ENCODE data around the gene HSPBAP1.
"Not testable (repeated sequence)": the region's sequence is repeated elsewhere in the genome, so short reads cannot be mapped to it uniquely, and the experiment has no call there.

The HSPBAP1 gene

DNA sequence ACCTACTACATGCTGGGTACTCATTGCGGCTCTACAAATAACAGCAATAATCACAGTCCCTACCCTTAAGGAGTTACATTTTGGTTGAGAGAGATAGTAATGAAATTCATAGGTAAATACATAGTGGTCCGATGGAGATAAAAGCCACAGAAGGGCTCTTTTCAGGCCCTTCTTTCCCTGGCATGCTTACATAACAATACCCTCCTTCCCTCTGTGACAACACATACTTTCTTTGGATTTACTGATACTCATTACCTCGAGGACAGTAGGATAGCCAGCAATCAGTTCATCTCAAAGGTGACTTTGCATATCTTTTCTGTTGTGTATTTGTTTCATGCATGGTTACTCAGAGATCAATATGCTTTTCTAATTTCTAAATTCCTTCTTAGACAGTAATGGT, 54.5 kb downstream of the HSPBAP1 start:
- no peak for DNase-seq (ENCODE audit: low read depth, low spot score)

DNA sequence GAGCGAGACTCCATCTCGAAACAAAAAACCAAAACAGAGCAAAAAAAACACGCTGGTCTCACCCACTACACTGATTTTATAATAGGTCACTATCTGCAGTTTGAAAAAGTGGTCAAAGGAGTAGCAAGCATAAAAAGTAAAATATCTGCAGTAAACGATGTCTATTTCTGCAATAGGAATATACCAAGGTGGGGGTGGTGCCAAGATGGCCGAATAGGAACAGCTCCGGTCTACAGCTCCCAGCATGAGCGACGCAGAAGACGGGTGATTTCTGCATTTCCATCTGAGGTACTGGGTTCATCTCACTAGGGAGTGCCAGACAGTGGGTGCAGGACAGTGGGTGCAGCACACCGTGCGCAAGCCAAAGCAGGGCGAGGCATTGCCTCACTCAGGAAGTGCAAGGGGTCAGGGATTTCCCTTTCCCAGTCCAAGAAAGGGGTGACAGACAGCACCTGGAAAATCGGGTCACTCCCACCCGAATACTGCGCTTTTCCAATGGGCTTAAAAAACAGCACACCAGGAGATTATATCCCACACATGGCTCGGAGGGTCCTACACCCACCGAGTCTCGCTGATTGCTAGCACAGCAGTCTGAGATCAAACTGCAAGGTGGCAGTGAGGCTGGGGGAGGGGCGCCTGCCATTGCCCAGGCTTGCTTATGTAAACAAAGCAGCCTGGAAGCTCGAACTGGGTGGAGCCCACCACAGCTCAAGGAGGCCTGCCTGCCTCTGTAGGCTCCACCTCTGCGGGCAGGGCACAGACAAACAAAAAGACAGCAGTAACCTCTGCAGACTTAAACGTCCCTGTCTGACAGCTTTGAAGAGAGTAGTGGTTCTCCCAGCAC, 60.7 kb downstream of the HSPBAP1 start:
- DNase-seq (ENCODE audit: low read depth, low spot score), result not testable (repeated sequence)

DNA sequence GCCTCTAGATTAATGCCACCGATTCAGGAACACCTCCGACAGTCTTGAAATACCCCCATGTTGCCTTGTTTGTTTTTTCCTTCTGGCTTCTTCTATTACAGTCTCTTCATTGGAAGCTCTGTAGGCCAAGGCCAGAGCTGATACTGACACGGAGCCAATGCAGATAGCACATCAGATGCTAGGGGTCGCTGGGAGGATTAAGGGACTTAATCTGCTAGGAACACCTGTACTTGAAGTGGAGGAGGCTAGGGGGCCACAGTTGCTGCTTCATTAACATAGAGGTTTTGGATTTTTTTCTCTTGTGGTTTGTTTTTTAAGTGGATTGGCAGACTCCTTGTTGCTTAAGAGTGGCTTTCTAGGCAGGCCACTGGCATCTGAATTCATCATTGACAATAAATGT, 63.4 kb downstream of the HSPBAP1 start:
- DNase-seq (ENCODE audit: low read depth, low spot score), result no peak

DNA sequence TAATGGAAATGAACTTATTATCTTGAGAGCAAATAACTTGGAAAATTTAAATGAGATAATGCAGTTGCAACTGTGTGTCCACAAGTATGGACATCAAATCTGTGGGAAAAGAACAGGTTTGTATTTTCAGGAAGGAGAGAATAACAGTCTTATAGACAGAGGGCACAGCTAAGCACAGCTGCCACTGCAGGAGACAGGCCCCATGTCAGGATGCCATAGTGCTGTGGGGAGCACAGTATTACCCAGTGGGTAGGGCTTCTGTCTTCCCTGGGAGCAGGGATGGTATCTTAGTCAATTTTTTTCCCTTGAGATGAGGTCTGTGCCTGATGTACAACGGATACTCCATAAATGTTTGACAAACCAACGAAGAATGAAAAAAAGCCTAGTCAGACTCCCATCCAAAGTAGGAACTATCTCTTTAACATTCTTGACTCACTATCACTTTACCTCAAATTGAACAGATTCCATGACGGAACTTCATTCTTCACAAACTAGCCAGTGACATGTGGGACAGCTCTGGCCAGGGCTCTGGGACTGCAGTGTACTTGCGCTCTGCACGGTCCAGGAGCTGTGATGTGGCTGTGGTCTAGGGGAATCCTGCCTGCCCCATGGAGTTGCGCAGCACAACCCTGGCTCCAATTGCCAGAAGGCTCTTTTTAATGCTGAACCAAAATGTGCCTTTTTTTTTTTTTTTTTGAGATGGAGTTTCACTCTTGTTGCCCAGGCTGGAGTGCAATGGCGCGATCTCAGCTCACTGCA, 64.7 kb downstream of the HSPBAP1 start:
- DNase-seq (ENCODE audit: low read depth, low spot score), result no peak

DNA sequence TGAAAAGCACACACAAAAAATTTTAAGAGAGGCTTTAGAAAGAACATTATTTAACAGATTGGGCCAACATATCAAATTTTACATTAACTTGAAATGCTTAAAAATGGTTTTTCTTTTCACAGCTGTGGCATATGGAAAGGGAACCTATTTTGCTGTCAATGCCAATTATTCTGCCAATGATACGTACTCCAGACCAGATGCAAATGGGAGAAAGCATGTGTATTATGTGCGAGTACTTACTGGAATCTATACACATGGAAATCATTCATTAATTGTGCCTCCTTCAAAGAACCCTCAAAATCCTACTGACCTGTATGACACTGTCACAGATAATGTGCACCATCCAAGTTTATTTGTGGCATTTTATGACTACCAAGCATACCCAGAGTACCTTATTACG, 65.4 kb downstream of the HSPBAP1 start:
- DNase-seq (ENCODE audit: low read depth, low spot score), result no peak

DNA sequence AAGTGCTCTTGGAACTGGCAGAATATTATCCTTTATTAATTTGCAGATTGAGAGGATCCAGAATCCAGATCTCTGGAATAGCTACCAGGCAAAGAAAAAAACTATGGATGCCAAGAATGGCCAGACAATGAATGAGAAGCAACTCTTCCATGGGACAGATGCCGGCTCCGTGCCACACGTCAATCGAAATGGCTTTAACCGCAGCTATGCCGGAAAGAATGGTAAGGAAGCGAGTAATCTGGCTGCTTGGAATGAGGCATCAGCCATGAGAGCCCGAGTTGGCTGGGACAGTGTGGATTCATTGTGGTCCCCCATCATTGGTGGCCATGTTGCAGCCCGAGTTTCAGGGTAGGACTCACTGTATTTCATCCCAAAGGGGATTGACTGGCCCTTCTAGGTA, 65.9 kb downstream of the HSPBAP1 start:
- DNase-seq (ENCODE audit: low read depth, low spot score), result no peak

DNA sequence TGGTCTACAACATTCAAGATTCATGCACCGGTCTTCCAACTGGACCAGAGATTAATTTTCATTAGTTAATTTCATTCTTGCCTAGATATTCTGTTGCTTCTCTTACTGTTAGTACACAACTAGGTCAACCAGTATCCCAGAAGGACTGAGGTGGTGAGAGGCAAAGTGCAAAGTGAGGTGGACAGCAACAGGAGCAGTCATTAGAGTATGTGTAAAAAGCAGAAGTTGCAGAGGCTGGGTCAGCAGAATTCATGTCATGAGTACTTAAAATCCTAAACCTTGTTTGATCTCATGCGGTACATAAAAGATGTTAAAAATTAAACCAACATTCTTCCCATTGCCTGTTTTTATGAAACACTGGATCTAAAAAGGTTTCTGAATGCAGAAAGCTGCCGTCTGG, 66.3 kb downstream of the HSPBAP1 start:
- no peak for DNase-seq (ENCODE audit: low read depth, low spot score)

DNA sequence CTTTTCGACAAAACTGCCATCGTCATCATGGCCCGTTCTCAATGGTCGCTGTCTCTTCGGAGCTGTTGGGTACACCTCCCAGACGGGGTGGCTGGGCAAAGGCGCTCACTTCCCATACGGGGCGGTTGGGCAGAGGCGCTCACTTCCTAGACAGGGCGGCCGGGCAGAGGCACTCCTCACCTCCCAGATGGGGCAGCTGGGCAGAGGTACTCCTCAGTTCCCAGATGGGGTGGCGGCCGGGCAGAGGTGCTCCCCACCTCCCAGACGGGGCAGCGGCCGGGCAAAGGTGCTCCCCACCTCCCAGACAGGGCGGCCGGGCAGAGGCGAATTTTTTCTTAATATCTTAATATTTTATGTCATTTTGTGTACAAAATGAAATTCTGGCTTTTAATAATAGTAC, 68.5 kb downstream of the HSPBAP1 start:
- DNase-seq (ENCODE audit: low read depth, low spot score), result no peak

DNA sequence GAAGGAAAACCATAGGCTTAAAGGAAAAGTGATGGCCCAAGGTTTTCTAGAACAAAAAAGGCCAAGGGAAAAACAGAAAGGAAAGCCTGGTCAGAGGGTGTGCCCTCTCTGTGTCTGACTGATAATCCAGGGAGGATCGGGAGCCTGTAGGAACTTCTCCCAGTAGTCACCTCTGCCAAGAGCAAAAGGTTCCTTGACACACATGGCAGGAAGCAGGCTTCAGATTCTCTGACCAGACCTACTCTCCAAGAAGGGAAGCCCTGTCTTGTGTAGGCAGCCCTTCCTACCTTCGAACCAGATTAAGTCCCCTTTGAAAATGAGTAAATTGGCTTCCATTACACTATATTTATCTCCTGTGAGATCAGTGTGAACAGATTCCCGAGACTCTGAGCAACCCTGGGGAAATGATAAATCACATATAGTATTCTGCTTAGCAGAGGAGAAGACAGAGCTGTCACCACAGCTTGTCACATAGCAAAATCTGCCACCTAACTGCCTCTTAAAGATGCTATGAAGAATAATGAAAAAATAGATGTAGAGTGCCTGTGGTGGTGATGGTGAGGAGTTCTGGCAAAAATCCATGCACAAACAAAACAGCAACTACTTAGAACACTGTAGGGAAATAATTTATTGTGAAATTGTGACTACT, 74.2 kb downstream of the HSPBAP1 start:
- DNase-seq (ENCODE audit: low read depth, low spot score), result no peak

DNA sequence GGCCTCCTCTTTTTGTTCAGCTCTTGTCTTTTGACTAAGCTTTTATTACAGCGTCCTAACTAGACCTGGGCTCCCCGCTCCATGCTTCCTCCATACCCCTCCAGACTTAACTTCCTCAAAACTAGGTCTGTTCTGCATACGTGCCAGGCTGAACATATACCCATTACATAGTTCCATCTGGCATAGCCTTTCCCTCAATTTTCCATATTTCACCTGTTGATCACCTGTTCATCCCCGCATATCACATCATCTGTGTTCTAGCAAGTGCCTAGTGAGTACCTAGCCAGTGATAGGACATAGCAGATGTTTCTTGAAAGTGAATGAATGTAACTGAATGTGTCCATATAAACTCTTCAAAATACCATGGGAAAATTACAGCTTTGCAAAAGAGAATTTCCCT, 77.0 kb downstream of the HSPBAP1 start:
- DNase-seq (ENCODE audit: low read depth, low spot score), result no peak

DNA sequence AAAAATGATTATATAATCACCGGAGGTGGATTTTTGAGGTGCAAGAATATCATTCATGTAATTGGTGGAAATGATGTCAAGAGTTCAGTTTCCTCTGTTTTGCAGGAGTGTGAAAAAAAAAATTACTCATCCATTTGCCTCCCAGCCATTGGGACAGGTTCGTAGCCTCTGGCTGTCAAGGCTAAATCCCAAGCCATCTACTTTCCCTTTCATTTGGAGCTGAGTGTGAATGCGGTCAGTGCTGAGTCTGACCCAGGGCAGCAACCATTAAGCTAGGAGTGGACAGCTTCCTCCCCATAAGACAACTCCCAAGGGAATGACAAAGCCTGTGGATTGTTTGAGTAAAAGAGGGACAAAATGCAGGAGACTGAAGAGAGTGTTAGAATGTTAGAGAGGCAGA, 79.4 kb downstream of the HSPBAP1 start:
- DNase-seq (ENCODE audit: low read depth, low spot score), result no peak

DNA sequence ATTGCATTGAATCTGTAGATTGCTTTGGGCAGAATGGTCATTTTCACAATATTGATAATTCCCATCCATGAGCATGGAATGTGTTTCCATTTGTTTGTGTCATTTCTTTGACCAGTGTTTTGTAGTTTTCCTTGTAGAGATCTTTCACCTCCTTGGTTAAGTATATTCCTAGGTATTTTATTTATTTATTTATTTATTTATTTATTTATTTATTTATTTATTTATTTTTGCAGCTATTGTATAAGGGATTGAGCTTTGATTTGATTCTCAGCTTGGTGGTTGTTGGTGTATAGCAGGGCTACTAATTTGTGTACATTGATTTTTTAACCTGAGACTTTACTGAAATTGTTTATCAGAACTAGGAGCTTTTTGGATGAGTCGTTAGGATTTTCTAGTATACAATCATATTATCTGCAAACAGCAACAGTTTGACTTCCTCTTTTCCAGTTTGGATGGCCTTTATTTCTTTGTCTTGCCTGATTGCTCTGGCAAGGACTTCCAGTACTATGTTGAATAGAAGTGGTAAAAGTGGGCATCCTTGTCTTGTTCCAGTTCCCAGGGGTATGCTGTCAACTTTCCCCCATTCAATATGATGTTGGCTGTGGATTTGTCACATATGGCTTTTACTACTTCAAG, 82.9 kb downstream of the HSPBAP1 start:
- DNase-seq (ENCODE audit: low read depth, low spot score), result not testable (repeated sequence)

DNA sequence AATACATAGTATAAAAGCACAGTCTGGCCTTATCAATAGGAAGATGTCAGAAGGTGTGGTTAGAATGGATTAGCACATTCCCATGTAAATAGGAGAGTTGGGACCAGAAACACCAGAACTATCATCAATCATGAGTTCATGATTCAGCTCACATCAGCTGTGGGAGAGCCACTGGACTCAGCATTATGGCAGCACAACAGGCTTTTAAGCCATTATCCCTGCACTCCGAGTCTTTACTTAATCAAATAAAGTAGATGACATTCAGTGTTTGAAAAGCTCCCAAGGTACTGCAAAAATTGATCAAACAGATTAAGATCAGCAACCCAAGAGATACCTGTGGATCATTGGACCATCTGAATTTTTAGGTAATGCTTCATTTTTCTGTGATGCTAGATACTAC, 88.3 kb downstream of the HSPBAP1 start:
- DNase-seq (ENCODE audit: low read depth, low spot score), result no peak

DNA sequence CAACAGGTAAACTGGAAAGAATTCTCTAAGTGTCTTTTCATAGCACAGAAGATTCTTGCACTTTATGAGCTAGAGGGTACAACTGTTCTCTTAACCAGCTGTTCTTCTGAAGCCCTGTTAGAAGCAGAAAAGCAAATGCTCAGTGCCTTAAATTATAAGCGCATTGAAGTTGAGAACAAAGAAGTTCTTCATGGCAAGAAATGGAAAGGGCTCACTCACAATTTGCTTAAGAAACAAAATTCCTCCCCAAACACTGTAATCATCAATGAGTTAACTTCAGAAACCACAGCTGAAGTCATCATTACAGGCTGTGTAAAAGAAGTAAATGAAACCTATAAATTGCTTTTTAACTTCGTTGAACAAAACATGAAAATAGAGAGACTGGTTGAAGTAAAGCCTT, 93.4 kb downstream of the HSPBAP1 start:
- no peak for DNase-seq (ENCODE audit: low read depth, low spot score)

DNA sequence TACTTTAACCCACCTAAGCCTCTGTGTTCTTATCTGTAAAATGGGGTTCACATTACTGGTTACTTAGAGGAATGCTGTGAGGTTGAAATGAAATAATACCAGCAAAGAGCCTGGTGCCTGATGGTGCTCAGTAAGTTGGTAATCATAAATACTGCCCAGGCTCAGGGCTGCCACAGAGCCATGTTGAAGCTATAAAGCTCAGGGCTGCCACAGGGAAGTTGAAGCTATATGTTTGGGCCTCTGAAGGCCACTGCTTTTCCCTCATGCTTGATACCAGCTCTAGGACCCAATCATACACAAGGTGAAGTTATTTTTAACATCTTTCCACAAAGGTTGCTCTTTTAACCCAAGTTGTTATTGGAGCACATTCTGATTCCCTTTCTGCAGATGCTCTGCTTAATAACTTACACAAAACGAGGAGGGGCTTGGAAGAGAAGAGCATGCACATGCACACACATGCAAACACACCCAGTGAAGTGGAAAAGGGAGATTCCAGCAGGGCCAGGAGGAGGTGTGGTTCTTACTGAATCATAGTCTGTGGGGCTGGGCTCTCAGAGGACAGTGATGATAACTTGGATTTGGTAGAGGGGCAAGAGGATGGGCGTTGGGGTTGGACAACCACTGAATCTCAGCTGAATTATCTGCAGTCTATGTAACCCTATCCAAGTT, 95.5 kb downstream of the HSPBAP1 start:
- no peak for DNase-seq (ENCODE audit: low read depth, low spot score)

DNA sequence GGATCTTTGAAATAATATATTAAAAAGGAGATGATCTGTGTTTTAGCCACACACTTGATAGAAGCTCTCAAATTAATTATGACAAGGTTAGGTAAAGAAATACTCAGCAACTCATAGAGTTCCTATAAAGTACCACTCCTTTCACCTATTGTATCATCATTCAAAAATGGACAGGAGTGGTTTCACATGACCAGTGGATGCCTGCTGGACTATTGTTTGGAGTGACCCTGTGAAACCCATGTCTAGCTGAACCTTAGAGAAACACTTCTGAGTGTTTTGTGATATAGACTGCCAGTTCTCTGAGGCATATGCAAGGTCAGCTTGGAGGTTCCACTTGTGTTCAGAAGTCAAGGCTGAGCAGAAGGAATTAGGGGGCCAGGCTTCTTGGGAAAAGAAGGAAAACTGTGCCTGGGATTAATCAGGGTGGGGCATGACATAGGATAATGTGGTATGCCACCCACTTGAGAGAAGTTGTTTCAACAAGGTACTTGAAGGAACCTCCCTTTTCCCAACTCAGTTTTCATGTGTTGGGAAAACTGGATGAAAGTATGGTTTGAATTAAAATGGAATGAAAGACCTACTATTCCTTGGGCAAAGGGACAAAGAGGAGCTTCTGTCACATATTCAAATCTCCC, 97.6 kb downstream of the HSPBAP1 start:
- no peak for DNase-seq (ENCODE audit: low read depth, low spot score)

DNA sequence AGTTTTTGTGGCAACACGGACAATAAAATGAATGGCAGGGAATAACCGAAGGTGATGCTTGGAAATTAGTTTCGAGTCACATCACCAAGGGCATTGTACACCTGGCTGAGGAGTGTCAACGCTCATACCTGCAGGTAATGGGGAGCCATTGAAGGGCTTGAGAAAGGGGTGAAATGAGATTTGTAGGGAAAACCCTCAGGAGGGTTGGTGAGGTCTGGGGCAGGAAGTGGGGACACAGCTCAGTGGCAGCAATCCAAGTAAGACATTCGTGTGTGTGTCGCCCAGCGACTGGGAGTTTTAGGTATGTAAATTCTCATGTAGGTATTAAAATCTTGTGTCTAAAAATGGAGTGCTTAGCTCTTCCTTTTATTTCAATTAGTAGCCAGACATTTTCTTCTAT, 98.7 kb downstream of the HSPBAP1 start:
- DNase-seq (ENCODE audit: low read depth, low spot score), result no peak

DNA sequence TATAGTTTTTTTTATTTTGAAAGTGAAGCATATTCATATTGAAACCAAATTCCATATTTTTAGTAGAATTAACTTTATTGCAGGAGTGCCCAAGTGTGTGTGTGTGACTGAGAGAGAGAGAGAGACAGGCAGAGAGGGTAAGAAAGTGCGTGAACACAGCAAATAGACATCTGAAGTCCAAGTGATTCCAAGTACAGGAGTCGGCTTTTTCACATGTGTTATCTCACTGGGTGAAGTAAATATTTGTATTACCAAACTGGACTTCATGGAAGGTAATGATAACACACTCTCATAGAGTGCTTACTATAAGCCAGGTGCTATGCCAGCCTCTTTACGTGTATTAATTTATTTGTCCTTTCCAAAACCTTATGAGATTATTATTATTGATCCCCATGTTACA, 101.0 kb downstream of the HSPBAP1 start:
- no peak for DNase-seq (ENCODE audit: low read depth, low spot score)

DNA sequence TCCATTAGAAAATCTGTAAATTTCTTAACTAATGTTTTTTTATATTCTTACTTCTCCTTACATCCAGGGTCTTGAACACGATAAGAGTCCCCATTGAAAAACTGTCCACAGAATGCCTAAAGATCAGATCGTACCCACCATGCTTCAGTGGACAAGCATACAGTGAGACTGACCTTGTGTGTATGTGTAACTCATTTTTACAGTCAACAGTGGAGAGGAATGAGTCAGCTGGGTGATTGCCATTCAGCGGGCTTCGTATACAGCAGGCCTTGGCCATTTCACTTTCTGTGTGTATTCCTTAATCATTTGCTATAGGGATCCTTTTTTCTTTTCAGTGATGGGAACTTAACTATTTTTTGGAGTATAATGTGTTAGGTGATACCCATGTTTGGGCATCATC, 102.4 kb downstream of the HSPBAP1 start:
- no peak for DNase-seq (ENCODE audit: low read depth, low spot score)

DNA sequence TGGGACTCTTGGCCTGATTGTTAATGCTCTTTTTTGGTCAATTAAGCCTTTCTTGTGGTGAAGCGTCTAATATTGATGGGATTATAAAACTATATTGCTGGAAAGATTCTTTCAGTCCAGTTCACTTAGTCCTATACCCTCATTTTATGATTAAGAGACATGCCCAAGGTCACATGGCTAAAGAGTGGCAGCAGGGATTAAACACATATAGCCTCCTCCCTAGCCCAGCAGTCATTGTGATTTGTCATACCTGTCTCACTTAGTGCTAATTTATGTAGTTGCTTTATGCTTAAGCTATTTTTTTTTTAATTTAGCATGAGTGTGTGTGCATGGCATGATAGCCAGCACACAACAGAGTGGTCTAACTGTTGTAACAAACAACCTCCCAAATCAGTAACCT, 103.5 kb downstream of the HSPBAP1 start:
- DNase-seq (ENCODE audit: low read depth, low spot score), result no peak
